Measurements from ENCODE around the gene KNSTRN. TPM values are rescaled to one million over a fixed set of nuclear protein-coding genes. Genes with fewer than 3 reads are reported as not detected.

KNSTRN gene
- total RNA-seq, 2 experiments from 2014 or later, result 2.8 to 3.0 TPM

DNA sequence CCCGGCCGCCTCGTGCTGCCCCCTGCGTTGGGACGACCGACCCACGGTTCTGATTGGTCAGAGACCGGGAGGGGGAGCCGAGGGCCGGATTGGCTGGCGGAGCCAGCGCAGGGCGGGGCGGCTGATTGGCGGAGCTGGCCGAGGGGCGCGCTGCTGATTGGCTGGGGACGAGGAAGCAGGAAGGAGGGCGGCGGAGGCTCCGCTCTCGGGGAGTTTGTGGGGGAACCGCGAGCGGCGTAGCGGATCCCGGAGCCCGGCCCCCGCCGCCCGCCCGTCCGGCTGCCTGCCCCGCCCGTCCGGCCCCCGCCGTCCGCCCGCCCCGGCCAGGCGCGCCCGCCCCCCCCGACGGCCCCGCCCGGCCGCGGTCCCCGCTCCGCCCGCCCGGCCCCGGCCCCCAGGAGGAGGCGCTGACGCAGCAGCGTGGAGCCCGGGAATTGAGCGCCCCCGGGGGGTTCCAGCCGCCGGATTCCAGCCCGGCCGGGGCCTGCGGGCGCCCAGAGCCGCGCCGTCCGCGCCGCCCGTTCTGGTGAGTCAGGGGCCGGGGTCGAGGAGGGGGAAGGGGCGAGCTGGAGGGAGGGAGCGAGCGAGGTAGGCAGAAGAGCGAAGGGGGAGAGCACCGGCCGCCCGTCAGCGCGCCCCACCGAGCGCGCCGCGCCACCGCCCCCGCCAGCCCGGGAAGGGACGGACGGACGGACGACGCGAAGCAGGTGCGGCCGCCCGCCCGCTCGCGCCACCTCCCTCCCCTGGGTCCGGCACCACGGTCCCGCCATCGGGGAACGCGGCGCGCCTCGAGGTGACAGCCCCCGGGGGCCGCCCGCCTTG, 58.4 kb downstream of the KNSTRN start, which contains the start of gene BAHD1:
Gene BAHD1 (plus strand): TSS at position 211 of the 822 bp plus-strand sequence. CDS start 17,512 bp downstream, outside the sequence.
- ChIA-PET CTCF (interaction anchor here (1.2 to 3.6 kb wide), 5 partner anchors 11 to 73 kb away, joined by 3 to 13 read pairs (median 4); no protein-coding TSS in a partner anchor), POLR2A (interaction anchor here (0.6 to 7.4 kb wide), 25 partner anchors 10 to 1219 kb away, joined by 3 to 106 read pairs (median 5); partner anchors contain the start of genes CCDC32, CHST14, DISP2 and INAFM2)
- Histone ChIP-seq H3K4me1 (ENCODE audit: insufficient read depth, low read length) (peaks cover 73% of the 10 kb centered on the region), H3K36me3 (ENCODE audit: insufficient read depth, low read length) (peaks cover 3% of the 10 kb centered on the region), H3K9me3 (ENCODE audit: control insufficient read depth in 1 of 2, insufficient read depth in 1 of 2, low read length in 2 of 2) (peaks cover 0 to 7% of the 10 kb centered on the region in 2 experiments), H3K27ac (ENCODE audit: low read depth in 1 of 2, low read length in 2 of 2) (no peak within 1 kb of the TSS), H3K27me3 (ENCODE audit: control insufficient read depth in 1 of 2, insufficient read depth in 2 of 2, low read length in 2 of 2) (peaks cover 20 to 24% of the 10 kb centered on the region in 2 experiments), H3K4me3 (ENCODE audit: low read length) (peak within 1 kb of the TSS; percentile 71)
- TF ChIP-seq, protein P1, sequence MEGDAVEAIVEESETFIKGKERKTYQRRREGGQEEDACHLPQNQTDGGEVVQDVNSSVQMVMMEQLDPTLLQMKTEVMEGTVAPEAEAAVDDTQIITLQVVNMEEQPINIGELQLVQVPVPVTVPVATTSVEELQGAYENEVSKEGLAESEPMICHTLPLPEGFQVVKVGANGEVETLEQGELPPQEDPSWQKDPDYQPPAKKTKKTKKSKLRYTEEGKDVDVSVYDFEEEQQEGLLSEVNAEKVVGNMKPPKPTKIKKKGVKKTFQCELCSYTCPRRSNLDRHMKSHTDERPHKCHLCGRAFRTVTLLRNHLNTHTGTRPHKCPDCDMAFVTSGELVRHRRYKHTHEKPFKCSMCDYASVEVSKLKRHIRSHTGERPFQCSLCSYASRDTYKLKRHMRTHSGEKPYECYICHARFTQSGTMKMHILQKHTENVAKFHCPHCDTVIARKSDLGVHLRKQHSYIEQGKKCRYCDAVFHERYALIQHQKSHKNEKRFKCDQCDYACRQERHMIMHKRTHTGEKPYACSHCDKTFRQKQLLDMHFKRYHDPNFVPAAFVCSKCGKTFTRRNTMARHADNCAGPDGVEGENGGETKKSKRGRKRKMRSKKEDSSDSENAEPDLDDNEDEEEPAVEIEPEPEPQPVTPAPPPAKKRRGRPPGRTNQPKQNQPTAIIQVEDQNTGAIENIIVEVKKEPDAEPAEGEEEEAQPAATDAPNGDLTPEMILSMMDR (IDR thresholded peaks at IDR 0.05), result no peak
- H3K4me3 Mint-ChIP-seq, result peak within 1 kb of the TSS; percentile 95
- ATAC-seq (ENCODE audit: poor library complexity) (peak; percentile 84), DNase-seq (peak; percentile 84 to 96 (median 93))
- H3K9me3 Mint-ChIP-seq, result no peaks in the 10 kb centered on the region
- peaks cover 37% of the 10 kb centered on the region for H3K27me3 Mint-ChIP-seq
- H3K27ac Mint-ChIP-seq, result peak within 1 kb of the TSS; percentile 82
- intact Hi-C loops (cut with DNase I, micrococcal nuclease), result loop anchor here in 1 of 2 experiments (1.0 to 10.0 kb wide), 3 partner anchors 65 to 154 kb away; partner anchors contain the start of gene KNL1
- peaks cover 10% of the 10 kb centered on the region for H3K36me3 Mint-ChIP-seq (ENCODE audit: low read depth)
- peaks cover 76% of the 10 kb centered on the region for H3K4me1 Mint-ChIP-seq (ENCODE audit: low read depth)

GRCh38 chr15:40441565-40442531, 59.3 kb downstream of the KNSTRN start:
- peaks cover 0 to 7% of the 10 kb centered on the region in 2 experiments for H3K9me3 ChIP-seq (ENCODE audit: control insufficient read depth in 1 of 2, insufficient read depth in 1 of 2, low read length in 2 of 2)
- Mint-ChIP-seq H3K9me3 (no peaks in the 10 kb centered on the region), H3K4me3 (peak overlapping the region; percentile 95), H3K27me3 (peaks cover 34% of the 10 kb centered on the region), H3K27ac (peak overlapping the region; percentile 82), H3K36me3 (ENCODE audit: low read depth) (peaks cover 10% of the 10 kb centered on the region), H3K4me1 (ENCODE audit: low read depth) (peaks cover 78% of the 10 kb centered on the region)
- peaks cover 15 to 20% of the 10 kb centered on the region in 2 experiments for H3K27me3 ChIP-seq (ENCODE audit: control insufficient read depth in 1 of 2, insufficient read depth in 2 of 2, low read length in 2 of 2)
- intact Hi-C loops (cut with DNase I, micrococcal nuclease), result loop anchor here in 1 of 2 experiments (1.0 to 10.0 kb wide), 4 partner anchors 27 to 153 kb away; partner anchors contain the start of gene KNL1
- H3K4me1 ChIP-seq (ENCODE audit: insufficient read depth, low read length), result peaks cover 71% of the 10 kb centered on the region
- no peak for ATAC-seq (ENCODE audit: poor library complexity)
- H3K27ac ChIP-seq (ENCODE audit: low read depth in 1 of 2, low read length in 2 of 2), result no peak overlapping the region
- DNase-seq, result peak in 4 of 14 experiments; percentile 25 to 53 (median 44)
- ChIA-PET POLR2A (interaction anchor here (0.9 to 7.4 kb wide), 13 partner anchors 12 to 314 kb away, joined by 3 to 106 read pairs (median 4); partner anchors contain the start of genes CCDC32, CHST14, INAFM2 and RAD51), CTCF (interaction anchor here (0.7 to 3.6 kb wide), 7 partner anchors 10 to 78 kb away, joined by 3 to 13 read pairs (median 4); no protein-coding TSS in a partner anchor)
- H3K4me3 ChIP-seq (ENCODE audit: low read length), result peak overlapping the region; percentile 64
- peaks cover 6% of the 10 kb centered on the region for H3K36me3 ChIP-seq (ENCODE audit: insufficient read depth, low read length)
- TF ChIP-seq, protein P1 (IDR thresholded peaks at IDR 0.05), result peak; percentile 21
